Ovary (tissue), 3 donors: Measurements from ENCODE around the gene ASRGL1.

Source experiments
- CTCF ChIP-seq, 3 donors: fragments of 450-650 bp in 2 of 3; fragments of 200-600 bp in 1 of 3; IDR thresholded peaks; one replicate each; pipeline versions ENCODE4 v1.5.1 to v1.8.0; 2016 to 2022; ENCODE audit warnings: antibody characterized with exemption in 3 of 3, mild to moderate bottlenecking in 1 of 3
- EP300 ChIP-seq: sonication (generic); formaldehyde crosslinking; IDR thresholded peaks from one replicate; pipeline ENCODE4 v1.6.1; 2017; ENCODE audit warnings: antibody characterized with exemption
- POLR2A ChIP-seq: fragments of 450-650 bp; IDR thresholded peaks from one replicate; pipeline ENCODE4 v1.6.1; 2017; ENCODE audit warnings: antibody characterized with exemption, mild to moderate bottlenecking, moderate library complexity
- donor health status: DM: no; HTN: no; CAD: no.

GRCh38 chr11:62374801-62375200 is 37.6 kb downstream of the ASRGL1 start:
- no peak for TF ChIP-seq CTCF (IDR thresholded peaks at IDR 0.05)
- no peak for TF ChIP-seq EP300
- no peak for TF ChIP-seq POLR2A
